H1 (cell line): ENCODE results near the gene TRMT6. TPM values are rescaled to one million over a fixed set of nuclear protein-coding genes. Genes with fewer than 3 reads are reported as not detected.

Experiments
- CBX8 ChIP-seq: fragments of 300-800, 300-1000 bp; sonication (generic); IDR thresholded peaks from 2 replicates; pipeline ENCODE4 v1.7.1; 2016; ENCODE audit warnings: low read depth, low read length, borderline replicate concordance
- HDAC2 ChIP-seq, 2 experiments: fragments of 300-600 bp in 1 of 2; sonication (generic) in 1 of 2; IDR thresholded peaks; 2 replicates each; pipeline ENCODE4 v1.6.1; 2011 to 2012; ENCODE audit warnings: low read depth in 2 of 2, low read length in 2 of 2, mild to moderate bottlenecking in 2 of 2, moderate library complexity in 2 of 2, borderline replicate concordance in 1 of 2, inconsistent platforms in 1 of 2
- JUN ChIP-seq: IDR thresholded peaks from 2 replicates; pipeline ENCODE4 v1.6.1; 2011; ENCODE audit warnings: low read depth, mild to moderate bottlenecking, improper control_type of control experiment, low read length
- KDM4A ChIP-seq: IDR thresholded peaks from one replicate; pipeline ENCODE4 v1.7.1; 2012; ENCODE audit warnings: low read depth, mild to moderate bottlenecking, moderate library complexity, low read length, inconsistent platforms; ENCODE audit not compliant: severe bottlenecking
- NANOG ChIP-seq: IDR thresholded peaks from 2 replicates; pipeline ENCODE4 v1.6.1; 2011; ENCODE audit warnings: low read length, low read depth, mild to moderate bottlenecking, inconsistent platforms; ENCODE audit not compliant: insufficient read depth, poor library complexity, severe bottlenecking
- SP2 ChIP-seq: IDR thresholded peaks from 2 replicates; pipeline ENCODE4 v1.6.1; 2012; ENCODE audit warnings: mild to moderate bottlenecking, low read length, inconsistent platforms
- TAF7 ChIP-seq: optimal IDR thresholded peaks from 2 replicates; pipeline ENCODE3; 2011; ENCODE audit warnings: low read depth, mild to moderate bottlenecking, inconsistent platforms, low read length, moderate library complexity, borderline replicate concordance
- polyA plus RNA-seq, 7 experiments: library from polyadenylated mRNA; depleted of rRNA in 3 of 7; stranded (reverse) in 5 of 7; unstranded in 2 of 7; fragments of >200 nt in 5 of 7; fragments of 200-250 nt in 2 of 7; gene quantifications; 1 replicate in 5 of 7; 2 replicates in 1 of 7; 4 replicates in 1 of 7; pipeline versions ENCODE4 v1.2.1 to v1.2.3, GENCODE V29; 2011 to 2013; ENCODE audit warnings: missing spikeins in 2 of 7, mixed read lengths in 2 of 7
- total RNA-seq: library from RNA; stranded (reverse); fragmentation: NEBNext Ultra II Directional; extraction: Animal tissue kit (Norgen Biotek cat#: 25700); gene quantifications from 2 replicates; pipeline ENCODE4 v1.2.1, GENCODE V29; 2021
- TF ChIP-seq, protein P1 (sequence below): fragments of 300-600 bp; sonication (generic); IDR thresholded peaks from 2 replicates; pipeline ENCODE4 v1.7.1; 2012; ENCODE audit warnings: low read length, moderate library complexity, mild to moderate bottlenecking, inconsistent platforms; ENCODE audit not compliant: insufficient replicate concordance

Gene TRMT6
- total and polyA plus RNA-seq, 2 of the 8 experiments (the other 6 are each of a cell fraction or from before 2014, with no cell fraction given), result 6.9 to 23.3 TPM

DNA sequence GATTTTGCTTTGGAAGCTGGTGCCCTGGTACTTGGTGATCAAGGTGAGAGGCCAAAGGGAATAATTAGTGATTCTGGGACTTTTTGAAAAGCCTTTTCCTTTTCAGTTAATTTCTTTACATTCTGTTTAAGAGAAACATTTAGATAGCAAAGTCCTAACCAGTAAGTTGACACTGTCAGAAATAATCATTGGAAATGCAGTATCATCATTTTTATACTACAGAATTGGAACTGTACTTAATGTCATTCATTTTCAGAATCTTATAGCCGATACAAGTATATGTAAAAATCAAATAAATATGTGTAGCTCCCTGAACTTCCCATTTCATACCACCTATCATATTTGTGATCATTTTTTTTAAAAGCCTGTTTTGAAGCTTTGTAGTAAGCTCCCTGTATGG is 27.6 kb upstream of the TRMT6 start (continued):
- TF ChIP-seq, protein P1, sequence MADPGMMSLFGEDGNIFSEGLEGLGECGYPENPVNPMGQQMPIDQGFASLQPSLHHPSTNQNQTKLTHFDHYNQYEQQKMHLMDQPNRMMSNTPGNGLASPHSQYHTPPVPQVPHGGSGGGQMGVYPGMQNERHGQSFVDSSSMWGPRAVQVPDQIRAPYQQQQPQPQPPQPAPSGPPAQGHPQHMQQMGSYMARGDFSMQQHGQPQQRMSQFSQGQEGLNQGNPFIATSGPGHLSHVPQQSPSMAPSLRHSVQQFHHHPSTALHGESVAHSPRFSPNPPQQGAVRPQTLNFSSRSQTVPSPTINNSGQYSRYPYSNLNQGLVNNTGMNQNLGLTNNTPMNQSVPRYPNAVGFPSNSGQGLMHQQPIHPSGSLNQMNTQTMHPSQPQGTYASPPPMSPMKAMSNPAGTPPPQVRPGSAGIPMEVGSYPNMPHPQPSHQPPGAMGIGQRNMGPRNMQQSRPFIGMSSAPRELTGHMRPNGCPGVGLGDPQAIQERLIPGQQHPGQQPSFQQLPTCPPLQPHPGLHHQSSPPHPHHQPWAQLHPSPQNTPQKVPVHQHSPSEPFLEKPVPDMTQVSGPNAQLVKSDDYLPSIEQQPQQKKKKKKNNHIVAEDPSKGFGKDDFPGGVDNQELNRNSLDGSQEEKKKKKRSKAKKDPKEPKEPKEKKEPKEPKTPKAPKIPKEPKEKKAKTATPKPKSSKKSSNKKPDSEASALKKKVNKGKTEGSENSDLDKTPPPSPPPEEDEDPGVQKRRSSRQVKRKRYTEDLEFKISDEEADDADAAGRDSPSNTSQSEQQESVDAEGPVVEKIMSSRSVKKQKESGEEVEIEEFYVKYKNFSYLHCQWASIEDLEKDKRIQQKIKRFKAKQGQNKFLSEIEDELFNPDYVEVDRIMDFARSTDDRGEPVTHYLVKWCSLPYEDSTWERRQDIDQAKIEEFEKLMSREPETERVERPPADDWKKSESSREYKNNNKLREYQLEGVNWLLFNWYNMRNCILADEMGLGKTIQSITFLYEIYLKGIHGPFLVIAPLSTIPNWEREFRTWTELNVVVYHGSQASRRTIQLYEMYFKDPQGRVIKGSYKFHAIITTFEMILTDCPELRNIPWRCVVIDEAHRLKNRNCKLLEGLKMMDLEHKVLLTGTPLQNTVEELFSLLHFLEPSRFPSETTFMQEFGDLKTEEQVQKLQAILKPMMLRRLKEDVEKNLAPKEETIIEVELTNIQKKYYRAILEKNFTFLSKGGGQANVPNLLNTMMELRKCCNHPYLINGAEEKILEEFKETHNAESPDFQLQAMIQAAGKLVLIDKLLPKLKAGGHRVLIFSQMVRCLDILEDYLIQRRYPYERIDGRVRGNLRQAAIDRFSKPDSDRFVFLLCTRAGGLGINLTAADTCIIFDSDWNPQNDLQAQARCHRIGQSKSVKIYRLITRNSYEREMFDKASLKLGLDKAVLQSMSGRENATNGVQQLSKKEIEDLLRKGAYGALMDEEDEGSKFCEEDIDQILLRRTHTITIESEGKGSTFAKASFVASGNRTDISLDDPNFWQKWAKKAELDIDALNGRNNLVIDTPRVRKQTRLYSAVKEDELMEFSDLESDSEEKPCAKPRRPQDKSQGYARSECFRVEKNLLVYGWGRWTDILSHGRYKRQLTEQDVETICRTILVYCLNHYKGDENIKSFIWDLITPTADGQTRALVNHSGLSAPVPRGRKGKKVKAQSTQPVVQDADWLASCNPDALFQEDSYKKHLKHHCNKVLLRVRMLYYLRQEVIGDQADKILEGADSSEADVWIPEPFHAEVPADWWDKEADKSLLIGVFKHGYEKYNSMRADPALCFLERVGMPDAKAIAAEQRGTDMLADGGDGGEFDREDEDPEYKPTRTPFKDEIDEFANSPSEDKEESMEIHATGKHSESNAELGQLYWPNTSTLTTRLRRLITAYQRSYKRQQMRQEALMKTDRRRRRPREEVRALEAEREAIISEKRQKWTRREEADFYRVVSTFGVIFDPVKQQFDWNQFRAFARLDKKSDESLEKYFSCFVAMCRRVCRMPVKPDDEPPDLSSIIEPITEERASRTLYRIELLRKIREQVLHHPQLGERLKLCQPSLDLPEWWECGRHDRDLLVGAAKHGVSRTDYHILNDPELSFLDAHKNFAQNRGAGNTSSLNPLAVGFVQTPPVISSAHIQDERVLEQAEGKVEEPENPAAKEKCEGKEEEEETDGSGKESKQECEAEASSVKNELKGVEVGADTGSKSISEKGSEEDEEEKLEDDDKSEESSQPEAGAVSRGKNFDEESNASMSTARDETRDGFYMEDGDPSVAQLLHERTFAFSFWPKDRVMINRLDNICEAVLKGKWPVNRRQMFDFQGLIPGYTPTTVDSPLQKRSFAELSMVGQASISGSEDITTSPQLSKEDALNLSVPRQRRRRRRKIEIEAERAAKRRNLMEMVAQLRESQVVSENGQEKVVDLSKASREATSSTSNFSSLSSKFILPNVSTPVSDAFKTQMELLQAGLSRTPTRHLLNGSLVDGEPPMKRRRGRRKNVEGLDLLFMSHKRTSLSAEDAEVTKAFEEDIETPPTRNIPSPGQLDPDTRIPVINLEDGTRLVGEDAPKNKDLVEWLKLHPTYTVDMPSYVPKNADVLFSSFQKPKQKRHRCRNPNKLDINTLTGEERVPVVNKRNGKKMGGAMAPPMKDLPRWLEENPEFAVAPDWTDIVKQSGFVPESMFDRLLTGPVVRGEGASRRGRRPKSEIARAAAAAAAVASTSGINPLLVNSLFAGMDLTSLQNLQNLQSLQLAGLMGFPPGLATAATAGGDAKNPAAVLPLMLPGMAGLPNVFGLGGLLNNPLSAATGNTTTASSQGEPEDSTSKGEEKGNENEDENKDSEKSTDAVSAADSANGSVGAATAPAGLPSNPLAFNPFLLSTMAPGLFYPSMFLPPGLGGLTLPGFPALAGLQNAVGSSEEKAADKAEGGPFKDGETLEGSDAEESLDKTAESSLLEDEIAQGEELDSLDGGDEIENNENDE, result no peak
- no peak for TF ChIP-seq SP2
- no peak for TF ChIP-seq CBX8
- no peak for TF ChIP-seq JUN
- TF ChIP-seq KDM4A, result no peak
- no peak for TF ChIP-seq HDAC2 (IDR thresholded peaks at IDR 0.05; ENCODE audit: borderline replicate concordance in 1 of 2, low read depth in 2 of 2, low read length in 2 of 2)
- TF ChIP-seq TAF7, result no peak
- TF ChIP-seq NANOG, result no peak
